ENCODE results near the gene HLA-DQB1. TPM values are rescaled to one million over a fixed set of nuclear protein-coding genes. Genes with fewer than 3 reads are reported as not detected.

HLA-DQB1 gene
- total and polyA plus RNA-seq, 2 of the 8 experiments (the other 6 are each of a cell fraction or from before 2014, with no cell fraction given): 1.2 to 5.2 TPM

DNA sequence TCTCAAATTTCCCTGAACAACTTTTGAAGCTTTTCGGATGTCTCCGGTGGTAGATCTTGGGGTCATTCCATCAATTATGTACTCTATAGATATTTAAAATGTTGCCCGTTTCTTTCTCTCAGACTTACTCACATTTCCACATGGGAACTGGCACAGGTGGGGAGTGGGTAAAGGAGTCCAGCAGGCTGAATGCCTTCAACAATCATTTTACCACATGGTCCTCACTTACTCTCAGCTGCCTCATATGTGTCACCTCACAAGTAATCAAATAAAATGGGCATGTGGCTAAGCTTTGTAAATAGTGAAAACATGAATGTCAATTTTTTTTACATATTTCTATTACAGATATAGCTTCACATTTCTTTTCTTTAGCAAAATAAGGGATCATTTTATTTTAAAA, 28.6 kb downstream of the HLA-DQB1 start (continued):
- TF ChIP-seq SIRT6 (IDR thresholded peaks at IDR 0.05; ENCODE audit: low read length) (no peak), SUZ12 (IDR thresholded peaks at IDR 0.05; ENCODE audit: low read length) (no peak), TEAD4 (IDR thresholded peaks at IDR 0.05; ENCODE audit: low read depth, low read length) (no peak)

Measured in H1 (cell line).